Uterus (tissue), 2 donors: ENCODE data around the gene RHEX.

Experiments used
- CTCF ChIP-seq, 4 experiments: fragments of 200-600 bp in 2 of 4; fragments of 450-650 bp in 2 of 4; sonication (generic) in 2 of 4; IDR thresholded peaks; one replicate each; pipeline ENCODE4 v1.5.1; 2016 to 2019; ENCODE audit warnings: antibody characterized with exemption in 4 of 4, mild to moderate bottlenecking in 2 of 4, moderate library complexity in 1 of 4
- POLR2A ChIP-seq, 2 donors: fragments of 450-650 bp; IDR thresholded peaks; one replicate each; pipeline ENCODE4 v1.6.1; 2016; ENCODE audit warnings: antibody characterized with exemption in 2 of 2, mild to moderate bottlenecking in 1 of 2, moderate library complexity in 1 of 2

- TF ChIP-seq CTCF (IDR thresholded peaks at IDR 0.05) (no peak), POLR2A (IDR thresholded peaks at IDR 0.05) (no peak)
Measured at GRCh38 chr1:206080026-206080820, 27.2 kb downstream of the RHEX start.
